Nephron progenitor cell (in vitro differentiated cells): Measurements from ENCODE around the gene AIF1L.
A peak's percentile ranks its signal among the peaks of the same experiment; 100 is the strongest.

Experiments
- DNase-seq: peaks from one replicate; pipeline ENCODE4 v3.0.0; 2021
- H3K27ac Mint-ChIP-seq: 2 replicates; pipeline ENCODE4 v1.8.0; 2021; ENCODE audit warnings: mild to moderate bottlenecking, moderate library complexity, mixed read lengths
- H3K27me3 Mint-ChIP-seq: 2 replicates; pipeline ENCODE4 v1.8.0; 2021; ENCODE audit warnings: mild to moderate bottlenecking, low read depth, mixed read lengths; ENCODE audit not compliant: poor library complexity
- H3K36me3 Mint-ChIP-seq: 2 replicates; pipeline ENCODE4 v1.8.0; 2021; ENCODE audit warnings: low read depth, mixed read lengths
- H3K4me1 Mint-ChIP-seq: 2 replicates; pipeline ENCODE4 v1.8.0; 2021; ENCODE audit warnings: mixed read lengths
- H3K4me3 Mint-ChIP-seq: 2 replicates; pipeline ENCODE4 v1.8.0; 2021; ENCODE audit warnings: mild to moderate bottlenecking, moderate library complexity, mixed read lengths
- H3K9me3 Mint-ChIP-seq: 2 replicates; pipeline ENCODE4 v1.8.0; 2021; ENCODE audit warnings: mild to moderate bottlenecking, moderate library complexity, mixed read lengths
- CTCF ChIP-seq: fragments of 200-600 bp; sonication (generic); IDR thresholded peaks from 2 replicates; pipeline ENCODE4 v1.5.0; 2021; ENCODE audit warnings: antibody characterized with exemption

The AIF1L gene

GRCh38 chr9:131072107-131072870 lies 24.0 kb upstream of the AIF1L start:
- no peaks in the 10 kb centered on the region for H3K4me1 Mint-ChIP-seq
- no peak for TF ChIP-seq CTCF
- peaks cover 4% of the 10 kb centered on the region for H3K27me3 Mint-ChIP-seq
- no peaks in the 10 kb centered on the region for H3K9me3 Mint-ChIP-seq
- H3K4me3 Mint-ChIP-seq = no peak overlapping the region
- no peaks in the 10 kb centered on the region for H3K36me3 Mint-ChIP-seq
- no peak overlapping the region for H3K27ac Mint-ChIP-seq
- no peak for DNase-seq

GRCh38 chr9:131072871-131073237 lies 23.5 kb upstream of the AIF1L start:
- H3K4me3 Mint-ChIP-seq = no peak overlapping the region
- H3K27ac Mint-ChIP-seq = no peak overlapping the region
- H3K9me3 Mint-ChIP-seq = no peaks in the 10 kb centered on the region
- no peaks in the 10 kb centered on the region for H3K36me3 Mint-ChIP-seq
- DNase-seq = no peak
- TF ChIP-seq CTCF = no peak
- no peaks in the 10 kb centered on the region for H3K4me1 Mint-ChIP-seq
- peaks cover 4% of the 10 kb centered on the region for H3K27me3 Mint-ChIP-seq

GRCh38 chr9:131076347-131077195 lies 19.8 kb upstream of the AIF1L start:
- Mint-ChIP-seq H3K4me3 (no peak overlapping the region), H3K36me3 (no peaks in the 10 kb centered on the region), H3K27ac (peak overlapping the region; percentile 26), H3K4me1 (no peaks in the 10 kb centered on the region), H3K9me3 (no peaks in the 10 kb centered on the region), H3K27me3 (peaks cover 4% of the 10 kb centered on the region)
- DNase-seq = no peak
- no peak for TF ChIP-seq CTCF

GRCh38 chr9:131078427-131079366 lies 17.6 kb upstream of the AIF1L start:
- no peak overlapping the region for H3K27ac Mint-ChIP-seq
- TF ChIP-seq CTCF = no peak
- H3K9me3 Mint-ChIP-seq = no peaks in the 10 kb centered on the region
- peaks cover 5% of the 10 kb centered on the region for H3K27me3 Mint-ChIP-seq
- no peak overlapping the region for H3K4me3 Mint-ChIP-seq
- no peaks in the 10 kb centered on the region for H3K36me3 Mint-ChIP-seq
- no peak for DNase-seq
- H3K4me1 Mint-ChIP-seq = peaks cover 4% of the 10 kb centered on the region

- H3K4me1 Mint-ChIP-seq = peaks cover 11% of the 10 kb centered on the region
- no peaks in the 10 kb centered on the region for H3K9me3 Mint-ChIP-seq
- no peak for DNase-seq
- H3K36me3 Mint-ChIP-seq = no peaks in the 10 kb centered on the region
- peaks cover 5% of the 10 kb centered on the region for H3K27me3 Mint-ChIP-seq
- no peak overlapping the region for H3K4me3 Mint-ChIP-seq
- TF ChIP-seq CTCF = no peak
- H3K27ac Mint-ChIP-seq = no peak overlapping the region
These were observed 15.7 kb upstream of the AIF1L start for GRCh38 chr9:131080589-131080988.
